GM12892 (cell line): ENCODE data around the gene LRRC74B.

ENCODE experiments used
- POLR2A ChIP-seq: IDR thresholded peaks from 2 replicates; pipeline ENCODE4 v1.6.1; 2011; ENCODE audit warnings: low read depth, low read length, control low read depth
- POLR2AphosphoS5 ChIP-seq: IDR thresholded peaks from 2 replicates; pipeline ENCODE4 v1.6.1; 2011; ENCODE audit warnings: low read depth, low read length, control low read depth

- TF ChIP-seq POLR2AphosphoS5, result no peak
- no peak; the same call in 1 of the 2 replicates for TF ChIP-seq POLR2A
Observed at GRCh38 chr22:21003782-21004181, 42.0 kb upstream of the LRRC74B start.
